ENCODE measurements around the gene SMIM11. TPM values are rescaled to one million over a fixed set of nuclear protein-coding genes. Genes with fewer than 3 reads are reported as not detected.

SMIM11 gene
- total RNA-seq, 1 experiment from 2014 or later = 7.8 TPM

- Histone ChIP-seq H3K36me3 (no peaks in the 10 kb centered on the region), H3K27ac (no peak overlapping the region)
Observed at GRCh38 chr21:34344584-34344983, 30.7 kb upstream of the SMIM11 start.

GRCh38 chr21:34345091-34345871, 30.0 kb upstream of the SMIM11 start:
- Histone ChIP-seq H3K36me3 (no peaks in the 10 kb centered on the region), H3K27ac (peak overlapping the region; percentile 56), H3K4me3 (no peak overlapping the region), H3K27me3 (replicated peaks) (no peaks in the 10 kb centered on the region), H3K9me3 (replicated peaks) (no peaks in the 10 kb centered on the region), H3K4me1 (replicated peaks) (peaks cover 40% of the 10 kb centered on the region)
- peak; percentile 56 to 71 for DNase-seq (ENCODE audit: low read depth in 1 of 2, low spot score in 2 of 2)

More at GRCh38 chr21:34344584-34344983, 30.7 kb upstream of the SMIM11 start:
- H3K27me3 ChIP-seq (replicated peaks) = no peaks in the 10 kb centered on the region
- H3K9me3 ChIP-seq (replicated peaks) = no peaks in the 10 kb centered on the region
- no peak for DNase-seq (ENCODE audit: low read depth in 1 of 2, low spot score in 2 of 2)
- no peak overlapping the region for H3K4me3 ChIP-seq
- peaks cover 46% of the 10 kb centered on the region for H3K4me1 ChIP-seq (replicated peaks)

- Histone ChIP-seq H3K4me1 (replicated peaks) (peaks cover 34% of the 10 kb centered on the region), H3K27ac (peak overlapping the region; percentile 56), H3K4me3 (no peak overlapping the region), H3K27me3 (replicated peaks) (no peaks in the 10 kb centered on the region), H3K36me3 (no peaks in the 10 kb centered on the region), H3K9me3 (replicated peaks) (no peaks in the 10 kb centered on the region)
- peak; percentile 55 to 76 for DNase-seq (ENCODE audit: low read depth in 1 of 2, low spot score in 2 of 2)
Observed at GRCh38 chr21:34345892-34346291, 29.4 kb upstream of the SMIM11 start.

GRCh38 chr21:34348890-34349519, 26.3 kb upstream of the SMIM11 start:
- no peaks in the 10 kb centered on the region for H3K36me3 ChIP-seq
- no peak overlapping the region for H3K4me3 ChIP-seq
- H3K4me1 ChIP-seq (replicated peaks) = peaks cover 33% of the 10 kb centered on the region
- no peak for DNase-seq (ENCODE audit: low read depth in 1 of 2, low spot score in 2 of 2)
- H3K9me3 ChIP-seq (replicated peaks) = no peaks in the 10 kb centered on the region
- no peaks in the 10 kb centered on the region for H3K27me3 ChIP-seq (replicated peaks)
- no peak overlapping the region for H3K27ac ChIP-seq

- Histone ChIP-seq H3K36me3 (no peaks in the 10 kb centered on the region), H3K4me1 (replicated peaks) (peaks cover 10% of the 10 kb centered on the region), H3K27me3 (replicated peaks) (no peaks in the 10 kb centered on the region), H3K4me3 (no peak overlapping the region), H3K9me3 (replicated peaks) (no peaks in the 10 kb centered on the region), H3K27ac (no peak overlapping the region)
- DNase-seq (ENCODE audit: low read depth in 1 of 2, low spot score in 2 of 2) = peak in 1 of 2 experiments; percentile 50
Observed at GRCh38 chr21:34351786-34352241, 23.5 kb upstream of the SMIM11 start.

- Histone ChIP-seq H3K4me3 (no peak overlapping the region), H3K4me1 (replicated peaks) (peaks cover 2% of the 10 kb centered on the region), H3K36me3 (no peaks in the 10 kb centered on the region), H3K9me3 (replicated peaks) (no peaks in the 10 kb centered on the region), H3K27ac (no peak overlapping the region), H3K27me3 (replicated peaks) (no peaks in the 10 kb centered on the region)
- no peak for DNase-seq (ENCODE audit: low read depth in 1 of 2, low spot score in 2 of 2)
Observed at GRCh38 chr21:34352556-34352955, 22.8 kb upstream of the SMIM11 start.

GRCh38 chr21:34353182-34353581, 22.1 kb upstream of the SMIM11 start:
- Histone ChIP-seq H3K9me3 (replicated peaks) (no peaks in the 10 kb centered on the region), H3K27ac (no peak overlapping the region), H3K4me3 (no peak overlapping the region), H3K4me1 (replicated peaks) (no peaks in the 10 kb centered on the region), H3K36me3 (no peaks in the 10 kb centered on the region), H3K27me3 (replicated peaks) (no peaks in the 10 kb centered on the region)
- DNase-seq (ENCODE audit: low read depth in 1 of 2, low spot score in 2 of 2) = no peak

- Histone ChIP-seq H3K36me3 (no peaks in the 10 kb centered on the region), H3K27me3 (replicated peaks) (no peaks in the 10 kb centered on the region), H3K4me1 (replicated peaks) (no peaks in the 10 kb centered on the region), H3K27ac (no peak overlapping the region), H3K4me3 (no peak overlapping the region), H3K9me3 (replicated peaks) (no peaks in the 10 kb centered on the region)
- no peak for DNase-seq (ENCODE audit: low read depth in 1 of 2, low spot score in 2 of 2)
Observed at GRCh38 chr21:34354836-34355235, 20.5 kb upstream of the SMIM11 start.

GRCh38 chr21:34355570-34355969, 19.7 kb upstream of the SMIM11 start:
- Histone ChIP-seq H3K4me3 (no peak overlapping the region), H3K9me3 (replicated peaks) (no peaks in the 10 kb centered on the region), H3K36me3 (no peaks in the 10 kb centered on the region), H3K27ac (no peak overlapping the region), H3K4me1 (replicated peaks) (no peaks in the 10 kb centered on the region), H3K27me3 (replicated peaks) (no peaks in the 10 kb centered on the region)
- no peak for DNase-seq (ENCODE audit: low read depth in 1 of 2, low spot score in 2 of 2)

- Histone ChIP-seq H3K4me1 (replicated peaks) (no peaks in the 10 kb centered on the region; the same call in 1 of the 2 replicates), H3K9me3 (replicated peaks) (no peaks in the 10 kb centered on the region), H3K27ac (no peak overlapping the region), H3K36me3 (no peaks in the 10 kb centered on the region), H3K4me3 (no peak overlapping the region), H3K27me3 (replicated peaks) (no peaks in the 10 kb centered on the region)
- no peak for DNase-seq (ENCODE audit: low read depth in 1 of 2, low spot score in 2 of 2)
Observed at GRCh38 chr21:34357889-34358288, 17.4 kb upstream of the SMIM11 start.

- no peak overlapping the region for H3K4me3 ChIP-seq
- no peaks in the 10 kb centered on the region for H3K9me3 ChIP-seq (replicated peaks)
- no peaks in the 10 kb centered on the region for H3K27me3 ChIP-seq (replicated peaks)
- H3K27ac ChIP-seq = no peak overlapping the region
- no peaks in the 10 kb centered on the region; the same call in 1 of the 2 replicates for H3K4me1 ChIP-seq (replicated peaks)
- no peaks in the 10 kb centered on the region for H3K36me3 ChIP-seq
- no peak for DNase-seq (ENCODE audit: low read depth in 1 of 2, low spot score in 2 of 2)
Observed at GRCh38 chr21:34358866-34359265, 16.4 kb upstream of the SMIM11 start.

GRCh38 chr21:34360488-34361241, 14.6 kb upstream of the SMIM11 start:
- H3K4me3 ChIP-seq = no peak overlapping the region
- H3K36me3 ChIP-seq = no peaks in the 10 kb centered on the region
- no peaks in the 10 kb centered on the region for H3K27me3 ChIP-seq (replicated peaks)
- no peaks in the 10 kb centered on the region; the same call in 1 of the 2 replicates for H3K4me1 ChIP-seq (replicated peaks)
- H3K27ac ChIP-seq = no peak overlapping the region
- no peaks in the 10 kb centered on the region for H3K9me3 ChIP-seq (replicated peaks)
- peak in 1 of 2 experiments; percentile 22 for DNase-seq (ENCODE audit: low read depth in 1 of 2, low spot score in 2 of 2)

- no peaks in the 10 kb centered on the region for H3K9me3 ChIP-seq (replicated peaks)
- H3K27ac ChIP-seq = no peak overlapping the region
- DNase-seq (ENCODE audit: low read depth in 1 of 2, low spot score in 2 of 2) = no peak
Observed at GRCh38 chr21:34362136-34362444, 13.2 kb upstream of the SMIM11 start.

GRCh38 chr21:34362670-34363069, 12.6 kb upstream of the SMIM11 start:
- no peaks in the 10 kb centered on the region for H3K9me3 ChIP-seq (replicated peaks)
- no peak overlapping the region for H3K4me3 ChIP-seq
- DNase-seq (ENCODE audit: low read depth in 1 of 2, low spot score in 2 of 2) = no peak
- H3K27me3 ChIP-seq (replicated peaks) = no peaks in the 10 kb centered on the region
- no peaks in the 10 kb centered on the region for H3K36me3 ChIP-seq
- peaks cover 8% of the 10 kb centered on the region for H3K4me1 ChIP-seq (replicated peaks)
- no peak overlapping the region for H3K27ac ChIP-seq

More at GRCh38 chr21:34362136-34362444, 13.2 kb upstream of the SMIM11 start:
- H3K36me3 ChIP-seq = no peaks in the 10 kb centered on the region
- H3K27me3 ChIP-seq (replicated peaks) = no peaks in the 10 kb centered on the region
- no peak overlapping the region for H3K4me3 ChIP-seq
- peaks cover 2% of the 10 kb centered on the region for H3K4me1 ChIP-seq (replicated peaks)

Measured in SJSA1 (cell line).